SK-MEL-5 (cell line): ENCODE data around the gene CNFN. TPM values are rescaled to one million over a fixed set of nuclear protein-coding genes. Genes with fewer than 3 reads are reported as not detected.

ENCODE experiments used
- DNase-seq: peaks from one replicate; pipeline ENCODE4 v3.0.0-alpha.2; 2016; ENCODE audit warnings: low read depth, low spot score
- in situ Hi-C: cut with HindIII; loops from 2 replicates; pipeline ENCODE4 v1.10.0; 2016; ENCODE audit warnings: low sequenced_read_pairs, high pct_unique_total_duplicates, low pct_unique_long_range_greater_than_20kb
- total RNA-seq: library from RNA; depleted of rRNA; stranded (reverse); fragments of >200 nt; shearing (Covaris generic); gene quantifications from 2 replicates; pipeline ENCODE4 v1.2.3, GENCODE V29; 2014

CNFN gene
- total RNA-seq, 1 experiment from 2014 or later, result 0.77 TPM

DNA sequence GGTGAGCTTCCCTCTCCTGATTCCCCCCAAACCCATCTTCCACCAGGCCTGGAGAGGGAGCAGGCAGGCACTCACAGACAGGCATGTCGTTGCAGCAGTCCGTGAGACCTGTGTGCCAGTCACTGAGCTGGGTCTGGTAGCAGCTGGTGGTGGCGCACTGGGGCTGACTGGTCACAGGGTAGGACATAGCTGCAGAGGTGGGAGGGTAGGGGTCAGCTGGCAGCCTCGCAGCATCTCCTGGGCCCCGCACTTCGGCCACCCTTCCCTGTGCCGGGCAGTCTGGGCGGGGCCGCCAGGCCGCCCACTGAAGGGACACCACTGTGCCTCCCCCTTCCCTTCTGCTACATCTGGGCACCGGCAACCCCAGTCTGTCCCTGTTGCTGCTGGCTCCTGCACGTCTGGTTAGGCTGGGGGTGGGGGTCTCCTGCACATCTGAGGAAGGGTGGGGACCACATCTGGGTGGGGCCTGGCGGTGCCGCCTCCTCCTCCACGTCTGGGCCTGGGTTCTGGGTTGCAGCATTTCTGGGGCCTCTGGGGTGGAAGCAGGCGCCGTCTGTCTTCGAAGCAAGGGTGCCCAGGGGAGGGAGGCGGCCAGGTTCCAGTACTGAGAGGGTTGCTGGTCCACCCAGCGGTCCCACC lies 1.1 kb downstream of the CNFN start:
- DNase-seq, result no peak
- in situ Hi-C loops, result no loop called here

DNA sequence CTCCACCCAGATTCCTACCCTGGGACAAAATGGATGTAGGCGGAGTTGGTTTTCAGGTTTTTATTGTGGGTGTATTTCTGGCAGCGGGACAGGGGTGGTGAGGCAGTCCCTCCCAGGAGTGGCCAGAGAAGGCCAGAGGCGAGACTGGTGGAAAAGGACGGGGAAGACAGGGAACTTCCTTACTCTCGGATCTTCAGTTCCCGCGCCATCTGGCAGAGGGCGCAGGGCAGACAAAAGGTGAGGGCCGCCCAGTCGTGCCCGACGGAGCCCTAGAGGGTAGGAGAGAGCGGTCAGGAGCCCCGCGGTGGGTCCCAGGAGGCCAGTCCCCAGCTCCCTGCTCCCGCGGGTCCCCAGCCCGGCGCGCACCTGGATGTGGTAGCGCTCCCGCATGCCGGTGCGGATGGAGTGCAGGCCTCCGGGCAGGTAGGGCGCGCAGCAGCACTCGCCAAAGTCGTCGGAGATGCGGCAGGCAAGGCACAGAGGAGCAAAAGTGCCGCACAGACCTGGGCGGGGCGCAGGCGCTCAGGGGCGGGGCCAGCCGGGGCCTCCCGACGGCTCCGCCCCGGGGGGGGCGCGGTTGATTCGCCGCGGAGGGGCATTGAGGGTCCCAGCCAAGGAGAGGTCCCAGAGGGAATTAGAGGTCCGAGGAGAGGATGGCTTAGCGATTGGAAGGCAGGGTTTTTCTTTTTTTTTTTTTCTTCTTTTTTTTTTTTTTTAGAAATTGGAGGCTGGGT lies 3.0 kb downstream of the CNFN start:
- in situ Hi-C loops, result no loop called here

GRCh38 chr19:42380155-42380554 lies 9.9 kb downstream of the CNFN start:
- in situ Hi-C loops, result no loop called here
- DNase-seq, result no peak

More for the DNA sequence above, 3.0 kb downstream of the CNFN start:
- peak; percentile 84 for DNase-seq

DNA sequence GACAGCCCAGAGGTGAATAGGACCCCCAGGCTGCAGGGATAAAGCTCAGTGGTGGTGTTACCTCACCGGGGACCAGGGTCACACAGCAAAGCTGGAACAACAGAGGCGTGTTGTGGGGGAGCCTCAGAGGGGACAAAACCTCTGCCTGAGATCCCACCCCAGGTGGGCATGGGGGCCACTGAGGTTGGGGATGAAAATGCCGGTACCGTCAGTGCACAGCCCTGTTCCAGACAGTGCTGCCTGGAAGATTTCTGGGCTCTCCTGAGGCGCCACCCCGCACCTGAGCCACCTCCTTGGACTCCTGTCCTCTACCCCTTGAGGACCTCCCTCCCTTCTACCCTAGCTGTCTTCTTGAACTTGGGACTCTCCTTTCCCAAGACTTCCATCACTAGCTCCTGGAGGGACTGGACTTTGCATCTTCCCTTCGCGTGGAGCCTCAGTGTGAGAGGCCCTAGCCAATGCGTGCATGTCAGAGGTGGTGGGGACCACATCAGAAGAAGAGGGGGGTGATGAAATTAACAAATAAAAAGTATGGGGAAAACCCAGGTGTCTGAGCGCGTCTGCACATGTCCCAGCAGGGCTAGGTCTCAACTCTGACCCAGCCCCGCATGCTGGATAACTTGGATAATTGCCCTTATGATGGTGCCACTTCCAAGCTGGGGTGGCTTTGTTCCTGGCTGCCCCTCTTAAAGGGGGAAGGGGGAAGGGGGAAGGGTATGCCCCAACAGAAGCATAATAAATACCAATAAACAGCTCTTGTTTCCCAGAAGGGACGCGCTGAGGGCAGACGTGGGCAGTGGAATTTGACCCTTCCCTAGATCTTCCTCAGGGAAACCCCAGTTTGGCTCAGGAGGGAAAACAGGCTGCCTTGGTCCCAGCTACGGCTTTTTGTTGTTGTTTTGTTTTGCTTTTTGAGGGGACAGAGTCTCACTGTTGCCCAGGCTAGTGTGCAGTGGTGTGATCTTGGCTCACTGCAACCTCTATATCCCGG lies 11.6 kb downstream of the CNFN start:
- DNase-seq, result no peak
- in situ Hi-C loops, result no loop called here

GRCh38 chr19:42376177-42376555 lies 13.9 kb downstream of the CNFN start:
- no peak for DNase-seq
- in situ Hi-C loops, result no loop called here

- in situ Hi-C loops, result no loop called here
- DNase-seq, result no peak
These were observed 14.5 kb downstream of the CNFN start for GRCh38 chr19:42375415-42376176.

GRCh38 chr19:42374826-42375376 lies 15.2 kb downstream of the CNFN start:
- no peak for DNase-seq
- in situ Hi-C loops, result no loop called here

DNA sequence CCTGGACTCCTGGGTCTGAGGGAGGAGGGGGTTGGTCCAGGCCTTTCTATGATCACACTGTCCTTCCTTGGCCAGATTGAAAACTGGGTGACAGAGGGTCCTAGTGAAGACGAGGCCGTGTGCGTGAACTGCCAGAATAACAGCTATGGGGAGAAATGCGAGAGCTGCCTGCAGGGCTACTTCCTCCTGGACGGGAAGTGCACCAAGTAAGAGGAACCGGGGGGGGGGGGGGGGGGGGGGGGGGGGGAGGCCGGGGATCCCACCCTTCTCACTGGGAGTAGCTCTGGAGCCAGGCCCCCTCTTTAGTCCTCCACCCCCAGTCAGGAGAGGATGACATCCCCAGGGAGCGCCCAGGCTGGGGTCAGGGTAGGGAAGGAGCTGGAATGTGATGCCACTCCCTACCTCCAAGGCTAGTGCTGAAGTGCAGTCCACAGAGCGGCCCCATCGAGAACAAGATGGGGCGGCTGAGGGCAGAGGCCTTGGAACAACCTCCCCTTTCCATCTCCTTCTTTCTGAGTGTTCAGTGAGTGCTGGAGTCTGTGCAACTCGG lies 19.4 kb downstream of the CNFN start:
- in situ Hi-C loops, result no loop called here
- no peak for DNase-seq

DNA sequence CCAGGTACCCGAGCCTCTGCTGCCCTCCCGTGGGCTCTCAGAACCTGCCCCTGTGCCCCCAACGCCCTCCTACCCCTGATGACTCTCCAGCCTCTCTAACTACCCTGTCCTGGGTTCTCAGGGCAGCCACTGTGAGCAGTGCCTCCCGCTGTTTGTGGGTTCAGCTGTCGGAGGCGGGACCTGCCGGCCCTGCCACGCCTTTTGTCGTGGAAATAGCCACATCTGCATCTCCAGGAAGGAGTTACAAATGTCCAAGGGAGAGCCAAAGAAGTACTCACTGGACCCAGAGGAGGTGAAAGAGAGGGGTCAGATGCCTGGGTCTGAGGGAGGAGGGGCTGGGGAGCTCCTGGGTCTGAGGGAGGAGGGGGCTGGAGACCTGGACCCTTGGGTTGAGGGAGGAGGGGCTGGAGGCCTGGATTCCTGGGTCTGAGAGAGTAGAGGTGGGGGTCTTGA lies 20.0 kb downstream of the CNFN start:
- DNase-seq, result no peak
- in situ Hi-C loops, result no loop called here

DNA sequence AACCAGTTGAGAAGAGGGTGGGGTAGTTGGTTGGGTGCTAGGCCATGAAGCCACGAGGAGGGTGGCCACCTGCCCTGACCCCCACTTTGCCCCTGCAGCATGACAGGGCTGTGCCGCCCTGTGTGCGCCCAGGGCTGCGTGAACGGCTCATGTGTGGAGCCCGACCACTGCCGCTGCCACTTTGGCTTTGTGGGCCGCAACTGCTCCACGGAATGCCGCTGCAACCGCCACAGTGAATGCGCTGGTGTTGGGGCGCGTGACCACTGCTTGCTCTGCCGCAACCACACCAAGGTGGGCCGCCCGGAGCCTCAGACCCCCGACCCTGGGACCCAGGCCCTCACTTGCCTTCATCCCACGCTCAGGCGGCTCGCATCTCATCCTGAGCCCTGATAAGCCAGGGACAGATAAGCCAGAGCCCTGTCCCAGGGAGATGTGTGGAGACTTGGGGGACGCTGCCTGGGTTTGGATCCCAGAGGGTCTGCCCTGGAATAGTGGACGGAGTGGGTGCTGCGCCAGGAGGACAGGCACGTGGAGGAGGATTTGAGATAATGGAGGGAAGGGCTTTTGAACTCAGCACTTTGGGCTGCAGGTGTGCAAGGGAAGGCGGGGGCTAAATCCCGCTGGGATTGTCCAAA lies 20.5 kb downstream of the CNFN start:
- in situ Hi-C loops, result no loop called here
- no peak for DNase-seq

DNA sequence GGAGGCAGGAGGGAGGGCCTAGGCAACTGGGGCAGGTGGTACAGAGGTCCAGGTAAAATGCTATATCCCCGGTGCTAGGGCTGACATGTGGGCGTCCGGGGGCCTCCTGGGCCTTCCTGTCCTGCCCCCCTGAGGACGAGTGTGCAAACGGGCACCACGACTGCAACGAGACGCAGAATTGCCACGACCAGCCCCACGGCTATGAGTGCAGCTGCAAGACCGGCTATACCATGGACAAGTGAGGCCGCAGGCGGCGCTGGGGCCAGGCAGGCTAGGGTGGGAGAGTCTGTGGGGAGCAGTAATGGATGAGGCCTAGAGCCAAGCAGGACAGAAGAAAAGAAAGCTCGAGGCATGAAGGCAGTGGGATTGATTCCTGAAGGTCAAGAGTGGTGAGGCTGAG lies 21.3 kb downstream of the CNFN start:
- in situ Hi-C loops, result no loop called here
- DNase-seq, result no peak

GRCh38 chr19:42368360-42368759 lies 21.7 kb downstream of the CNFN start:
- in situ Hi-C loops, result no loop called here
- no peak for DNase-seq

GRCh38 chr19:42367929-42368328 lies 22.2 kb downstream of the CNFN start:
- in situ Hi-C loops, result no loop called here
- no peak for DNase-seq

GRCh38 chr19:42366673-42367072 lies 23.4 kb downstream of the CNFN start:
- in situ Hi-C loops, result no loop called here
- DNase-seq, result no peak

DNA sequence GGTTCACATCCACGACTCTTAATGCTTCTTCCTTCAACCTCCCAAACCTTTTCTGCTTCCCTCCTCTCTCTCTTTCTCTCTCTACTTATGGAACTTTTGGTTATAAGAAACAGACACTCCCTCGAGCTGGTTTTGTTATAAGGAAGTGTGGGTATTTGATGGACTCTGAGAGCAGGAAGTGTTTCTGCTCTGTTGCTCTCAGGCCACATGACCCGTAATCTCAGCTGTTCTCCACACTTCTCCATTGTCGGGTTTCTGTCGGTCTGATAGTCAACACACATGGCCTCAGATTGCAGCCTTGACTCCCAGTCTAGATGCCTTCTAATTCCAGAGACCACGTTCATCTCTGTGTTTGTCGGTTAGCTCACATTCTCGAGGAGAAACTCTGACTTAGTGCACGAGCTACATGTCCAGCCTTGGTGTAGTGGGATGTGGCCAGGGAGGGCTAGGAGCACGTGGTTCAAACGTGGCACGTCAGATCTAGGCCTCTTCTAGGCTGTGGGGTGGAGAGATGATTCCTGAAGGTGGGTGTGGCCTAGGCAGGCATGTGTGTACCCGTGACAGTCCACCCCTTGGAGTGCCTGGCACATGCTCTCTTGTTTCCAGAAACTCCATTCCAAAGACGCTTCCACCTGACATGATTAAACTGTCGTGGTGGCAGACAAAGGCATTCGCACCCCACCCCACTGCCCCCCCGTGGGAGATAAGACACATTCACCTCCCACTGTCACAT lies 26.3 kb downstream of the CNFN start:
- no peak for DNase-seq
- in situ Hi-C loops, result no loop called here

- in situ Hi-C loops, result no loop called here
These were observed 27.1 kb downstream of the CNFN start for GRCh38 chr19:42362891-42363440.

More at GRCh38 chr19:42362891-42363440, 27.1 kb downstream of the CNFN start:
- no peak for DNase-seq
